Hepatocyte (in vitro differentiated cells): ENCODE measurements around the gene TFR2. TPM values are rescaled to one million over a fixed set of nuclear protein-coding genes. Genes with fewer than 3 reads are reported as not detected.
A peak's percentile ranks its signal among the peaks of the same experiment; 100 is the strongest.

ENCODE experiments used
- DNase-seq: peaks from one replicate; pipeline ENCODE4 v3.0.0-alpha.2; 2016; ENCODE audit warnings: low spot score
- H2AFZ ChIP-seq: fragments of 200-600 bp; sonication (generic); 2 replicates; pipeline ENCODE4 v1.6.0; 2016; ENCODE audit warnings: antibody characterized with exemption, mild to moderate bottlenecking
- H3K27ac ChIP-seq: fragments of 200-600 bp; sonication (generic); 2 replicates; pipeline ENCODE4 v1.5.1; 2016; ENCODE audit warnings: mild to moderate bottlenecking
- H3K27me3 ChIP-seq: fragments of 200-600 bp; sonication (generic); 2 replicates; pipeline ENCODE4 v1.6.1; 2016
- H3K36me3 ChIP-seq: fragments of 200-600 bp; sonication (generic); replicated peaks from 2 replicates; pipeline ENCODE4 v1.5.1; 2016; ENCODE audit warnings: low read depth; ENCODE audit not compliant: insufficient read depth
- H3K4me1 ChIP-seq: fragments of 200-600 bp; sonication (generic); 2 replicates; pipeline ENCODE4 v1.5.1; 2016; ENCODE audit warnings: mild to moderate bottlenecking, moderate library complexity; ENCODE audit not compliant: insufficient read depth
- H3K4me2 ChIP-seq: fragments of 200-600 bp; sonication (generic); 2 replicates; pipeline ENCODE4 v1.6.0; 2016
- H3K4me3 ChIP-seq: fragments of 200-600 bp; sonication (generic); 2 replicates; pipeline ENCODE4 v1.5.1; 2016; ENCODE audit warnings: mild to moderate bottlenecking
- H3K79me2 ChIP-seq: fragments of 200-600 bp; sonication (generic); 2 replicates; pipeline ENCODE4 v1.6.0; 2017; ENCODE audit warnings: mild to moderate bottlenecking
- H3K9me2 ChIP-seq: fragments of 200-600 bp; sonication (generic); replicated peaks from 2 replicates; pipeline ENCODE4 v1.6.0; 2017; ENCODE audit warnings: mild to moderate bottlenecking; ENCODE audit not compliant: insufficient read depth
- H3K9me3 ChIP-seq: fragments of 200-600 bp; sonication (generic); 2 replicates; pipeline ENCODE4 v1.5.1; 2016; ENCODE audit warnings: low read depth, mild to moderate bottlenecking
- H4K20me1 ChIP-seq: fragments of 200-600 bp; sonication (generic); 2 replicates; pipeline ENCODE4 v1.6.0; 2016; ENCODE audit warnings: mild to moderate bottlenecking; ENCODE audit not compliant: insufficient read depth, poor library complexity, severe bottlenecking
- CTCF ChIP-seq: fragments of 200-600 bp; sonication (generic); IDR thresholded peaks from 2 replicates; pipeline ENCODE4 v1.5.1; 2016; ENCODE audit warnings: antibody characterized with exemption, mild to moderate bottlenecking; ENCODE audit not compliant: poor library complexity
- EZH2 ChIP-seq: fragments of 200-600 bp; sonication (generic); IDR thresholded peaks from 2 replicates; pipeline ENCODE4 v1.6.1; 2016; ENCODE audit warnings: antibody characterized with exemption, mild to moderate bottlenecking, borderline replicate concordance
- EZH2phosphoT487 ChIP-seq: fragments of 200-600 bp; sonication (generic); IDR thresholded peaks from one replicate; pipeline ENCODE4 v1.6.1; 2018; ENCODE audit warnings: antibody characterized with exemption, mild to moderate bottlenecking, low read depth, moderate library complexity; ENCODE audit not compliant: unreplicated experiment, severe bottlenecking
- WGBS: methylation state at CpG from one replicate; pipeline ENCODE4 v1.1.6; 2016; ENCODE audit warnings: low lambda C conversion rate; ENCODE audit errors: missing lambda C conversion rate; 5-methylcytosine and 5-hydroxymethylcytosine counted together
- polyA plus RNA-seq: library from polyadenylated mRNA; unstranded; fragments of >200 nt; fragmentation: Nextera tagmentation; extraction: Ambion mirVana; gene quantifications from 2 replicates; pipeline ENCODE4 v1.2.1, GENCODE V29; 2016
- total RNA-seq: library from RNA; depleted of rRNA; stranded (reverse); fragments of >200 nt; gene quantifications from 2 replicates; pipeline ENCODE4 v1.2.3, GENCODE V29; 2014

The TFR2 gene
- total and polyA plus RNA-seq, 2 experiments from 2014 or later: 13.5 to 16.8 TPM

DNA sequence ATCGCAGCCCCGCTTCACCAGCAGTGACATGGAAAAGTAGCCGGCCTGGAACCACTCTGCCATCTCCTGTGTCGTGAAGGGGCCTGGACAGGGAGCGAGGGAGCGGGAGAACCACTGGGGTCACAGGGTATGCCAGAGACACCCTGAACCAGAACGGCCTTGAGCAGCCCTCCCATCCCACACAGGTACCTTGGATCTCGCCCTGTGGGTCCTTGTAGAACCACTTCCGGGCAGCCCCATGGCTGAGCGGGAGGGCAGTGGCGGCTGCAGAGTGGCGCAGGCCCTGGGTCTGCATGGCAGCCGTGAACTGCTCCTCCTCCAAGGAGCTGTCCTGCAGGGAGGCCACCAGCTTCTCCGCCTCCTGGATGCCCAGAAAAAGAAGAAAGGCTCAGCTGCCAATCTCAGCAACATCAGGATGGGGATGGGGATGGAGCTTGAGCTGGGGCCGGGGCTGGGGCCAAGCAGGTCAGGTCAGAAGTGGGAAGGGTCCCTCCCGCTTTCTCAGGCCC, 43.2 kb upstream of the TFR2 start:
- Histone ChIP-seq H3K9me3 (no peaks in the 10 kb centered on the region), H3K36me3 (no peaks in the 10 kb centered on the region), H3K79me2 (peaks cover 25% of the 10 kb centered on the region), H3K4me1 (peaks cover under 1% of the 10 kb centered on the region), H4K20me1 (peaks cover 34% of the 10 kb centered on the region), H3K9me2 (no peaks in the 10 kb centered on the region), H2AFZ (no peak overlapping the region), H3K4me2 (no peak overlapping the region), H3K4me3 (no peak overlapping the region), H3K27me3 (no peaks in the 10 kb centered on the region), H3K27ac (no peak overlapping the region)
- peak; percentile 5 for DNase-seq
- TF ChIP-seq EZH2phosphoT487 (no peak), EZH2 (no peak), CTCF (no peak)
- WGBS: 96% methylated on average over 14 of the region's 16 CpGs

GRCh38 chr7:100683659-100684533, 42.5 kb upstream of the TFR2 start:
- Histone ChIP-seq H3K27me3 (no peaks in the 10 kb centered on the region), H3K79me2 (peaks cover 18% of the 10 kb centered on the region), H3K4me1 (peaks cover 7% of the 10 kb centered on the region), H3K36me3 (no peaks in the 10 kb centered on the region), H2AFZ (no peak overlapping the region), H3K4me3 (no peak overlapping the region), H3K27ac (no peak overlapping the region), H3K9me2 (no peaks in the 10 kb centered on the region), H4K20me1 (peaks cover 28% of the 10 kb centered on the region), H3K9me3 (no peaks in the 10 kb centered on the region), H3K4me2 (no peak overlapping the region)
- DNase-seq: no peak
- WGBS: 96% methylated on average over 27 of the region's 37 CpGs
- TF ChIP-seq EZH2phosphoT487: no peak
- no peak for TF ChIP-seq CTCF
- TF ChIP-seq EZH2: no peak

DNA sequence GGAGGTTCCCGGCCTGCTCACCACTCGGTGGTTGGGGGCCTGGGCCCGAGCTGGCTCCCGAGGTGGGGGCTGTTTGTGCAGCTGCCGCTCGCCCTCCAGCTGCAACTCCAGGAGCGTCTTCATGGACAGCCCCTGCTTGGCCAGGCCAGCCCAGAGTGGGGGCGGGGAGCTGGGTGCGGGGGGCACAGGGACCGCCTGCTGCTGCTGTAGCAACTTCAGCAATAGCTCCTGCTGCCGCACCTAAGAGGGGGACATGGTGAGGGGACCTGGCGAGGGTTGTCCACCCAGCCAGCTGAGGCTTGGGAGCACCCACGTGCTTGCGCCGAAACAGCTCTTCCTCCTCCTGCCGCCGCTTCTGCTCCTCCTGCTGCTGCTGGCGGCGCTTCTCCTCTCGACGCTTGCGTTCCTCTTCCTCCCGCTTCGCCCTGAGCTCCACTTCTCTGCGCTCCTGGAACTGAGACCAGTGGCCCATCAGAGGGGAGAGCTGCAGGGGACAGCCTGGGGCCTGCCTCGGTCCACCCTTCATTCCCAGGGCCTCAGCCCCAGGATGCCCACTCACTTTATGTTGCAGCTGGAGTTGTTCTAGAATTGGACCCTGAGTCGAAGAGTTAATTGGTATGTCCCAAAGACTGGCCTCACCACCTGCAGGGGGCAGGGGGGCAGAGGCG, 41.8 kb upstream of the TFR2 start:
- H3K9me3 ChIP-seq: no peaks in the 10 kb centered on the region
- WGBS: 92% methylated on average over 25 of the region's 28 CpGs
- peaks cover 18% of the 10 kb centered on the region for H3K79me2 ChIP-seq
- H3K27me3 ChIP-seq: no peaks in the 10 kb centered on the region
- no peak overlapping the region for H2AFZ ChIP-seq
- peaks cover 27% of the 10 kb centered on the region for H4K20me1 ChIP-seq
- H3K4me2 ChIP-seq: no peak overlapping the region
- H3K36me3 ChIP-seq: no peaks in the 10 kb centered on the region
- no peak overlapping the region for H3K27ac ChIP-seq
- H3K4me1 ChIP-seq: peaks cover 14% of the 10 kb centered on the region
- no peaks in the 10 kb centered on the region for H3K9me2 ChIP-seq
- no peak overlapping the region for H3K4me3 ChIP-seq
- no peak for DNase-seq
- TF ChIP-seq EZH2 (no peak), CTCF (no peak), EZH2phosphoT487 (no peak)
